CD4-positive, alpha-beta T cell (primary cell): ENCODE results near the gene B3GAT3. TPM values are rescaled to one million over a fixed set of nuclear protein-coding genes. Genes with fewer than 3 reads are reported as not detected.

Experiments
- ATAC-seq: fragments of 200-7000 bp; cut with Tn5 transposase; one replicate; pipeline ENCODE4 v1.10.0; 2022; ENCODE audit warnings: mild to moderate bottlenecking; ENCODE audit not compliant: poor library complexity
- CTCF ChIA-PET: fragments of 350-600 bp; sonication (Branson Sonifier 250); formaldehyde crosslinking; loops from one replicate; lab custom pipeline; 2021; ENCODE audit warnings: antibody characterized with exemption, inconsistent platforms; lab: Charles Lee
- POLR2A ChIA-PET: fragments of 350-600 bp; sonication (Branson Sonifier 250); formaldehyde crosslinking; loops from one replicate; lab custom pipeline; 2021; ENCODE audit warnings: antibody characterized with exemption, inconsistent platforms; lab: Charles Lee
- DNase-seq, 14 experiments: peaks; one replicate each; pipeline ENCODE4 v3.0.0-alpha.2; 2013 to 2020; ENCODE audit warnings: mixed read lengths in 2 of 14
- H3K27ac ChIP-seq, 2 donors: one replicate each; pipeline versions ENCODE4 v1.5.1 to v1.7.0; 2013; ENCODE audit warnings: low read length in 2 of 2, low read depth in 1 of 2, mild to moderate bottlenecking in 1 of 2
- H3K27me3 ChIP-seq, 2 experiments: 1 replicate in 1 of 2; 2 replicates in 1 of 2; pipeline versions ENCODE4 v1.6.1 to v1.7.0; 2013; ENCODE audit warnings: low read length in 2 of 2, control low read depth in 1 of 2, mild to moderate bottlenecking in 1 of 2, moderate library complexity in 1 of 2; ENCODE audit not compliant: insufficient read depth in 2 of 2, control insufficient read depth in 1 of 2
- H3K36me3 ChIP-seq: one replicate; pipeline ENCODE4 v1.6.1; 2013; ENCODE audit warnings: low read length, control low read depth; ENCODE audit not compliant: insufficient read depth
- H3K4me1 ChIP-seq: one replicate; pipeline ENCODE4 v1.6.1; 2013; ENCODE audit warnings: low read length, control low read depth; ENCODE audit not compliant: insufficient read depth
- H3K4me3 ChIP-seq: one replicate; pipeline ENCODE4 v1.5.1; 2013; ENCODE audit warnings: mild to moderate bottlenecking, low read length, moderate library complexity
- H3K9me3 ChIP-seq, 2 experiments: 1 replicate in 1 of 2; 2 replicates in 1 of 2; pipeline versions ENCODE4 v1.6.1 to v1.7.0; 2013; ENCODE audit warnings: low read length in 2 of 2, mild to moderate bottlenecking in 2 of 2, control low read depth in 1 of 2, moderate library complexity in 1 of 2; ENCODE audit not compliant: control insufficient read depth in 1 of 2, insufficient read depth in 1 of 2
- H3K27ac Mint-ChIP-seq: one replicate; pipeline ENCODE4 v1.8.0; 2020; ENCODE audit warnings: mixed read lengths
- H3K27me3 Mint-ChIP-seq: one replicate; pipeline ENCODE4 v1.8.0; 2021; ENCODE audit warnings: mixed read lengths
- H3K36me3 Mint-ChIP-seq: one replicate; pipeline ENCODE4 v1.8.0; 2021; ENCODE audit warnings: low read depth, mixed read lengths
- H3K4me1 Mint-ChIP-seq: one replicate; pipeline ENCODE4 v1.8.0; 2021; ENCODE audit warnings: low read depth, mixed read lengths
- H3K4me3 Mint-ChIP-seq: one replicate; pipeline ENCODE4 v1.8.0; 2020; ENCODE audit warnings: mild to moderate bottlenecking, mixed read lengths
- H3K9me3 Mint-ChIP-seq: one replicate; pipeline ENCODE4 v1.8.0; 2020; ENCODE audit warnings: mixed read lengths
- CTCF ChIP-seq: fragments of 200-600 bp; IDR thresholded peaks from one replicate; pipeline ENCODE4 v1.8.0; 2022; ENCODE audit warnings: antibody characterized with exemption, mild to moderate bottlenecking
- intact Hi-C, 2 experiments: fragments of 100-400 bp; cut with DNase I in 1 of 2; cut with micrococcal nuclease in 1 of 2; formaldehyde crosslinking; loops; one replicate each; pipeline versions ENCODE4 v1.15.1 to v1.9.0; 2023 to 2025; cut with DNase I, micrococcal nuclease
- total RNA-seq, 174 experiments: library from RNA in 2 of 174; stranded (reverse) in 2 of 174; gene quantifications; one replicate each; pipeline ENCODE4 v1.2.3 and lab custom pipeline; 2021 to 2026

The B3GAT3 gene
- total RNA-seq, 2 experiments from 2014 or later = 47.2 to 49.5 TPM

- H3K9me3 ChIP-seq = no peaks in the 10 kb centered on the region
- ChIA-PET POLR2A (interaction anchor here (0.5 to 1.1 kb wide), 4 partner anchors 14 to 250 kb away, joined by 3 to 5 read pairs (median 4); partner anchors contain the start of genes C11orf98, CSKMT and TUT1), CTCF (no interaction called here)
- ATAC-seq = no peak
- intact Hi-C loops = loop anchor here in 1 of 2 experiments (10.0 kb wide), 1 partner anchor 159 kb away; the partner anchor contains the start of gene POLR2G
- H3K27me3 ChIP-seq = no peaks in the 10 kb centered on the region
- no peak for TF ChIP-seq CTCF
- DNase-seq = no peak
- Mint-ChIP-seq H3K27me3 (no peaks in the 10 kb centered on the region), H3K9me3 (no peaks in the 10 kb centered on the region), H3K4me3 (no peak overlapping the region), H3K4me1 (peaks cover 47% of the 10 kb centered on the region), H3K27ac (no peak overlapping the region), H3K36me3 (peaks cover 71% of the 10 kb centered on the region)
- no peak overlapping the region for H3K4me3 ChIP-seq
- peaks cover 40% of the 10 kb centered on the region for H3K4me1 ChIP-seq
- H3K27ac ChIP-seq = no peak overlapping the region
- peaks cover 65% of the 10 kb centered on the region for H3K36me3 ChIP-seq
These were observed 16.3 kb downstream of the B3GAT3 start for GRCh38 chr11:62605467-62605866.

- Mint-ChIP-seq H3K9me3 (no peaks in the 10 kb centered on the region), H3K27me3 (no peaks in the 10 kb centered on the region), H3K36me3 (peaks cover 74% of the 10 kb centered on the region), H3K4me1 (peaks cover 50% of the 10 kb centered on the region), H3K4me3 (no peak overlapping the region), H3K27ac (no peak overlapping the region)
- H3K27ac ChIP-seq = no peak overlapping the region
- intact Hi-C loops = loop anchor here in 1 of 2 experiments (10.0 kb wide), 1 partner anchor 160 kb away; the partner anchor contains the start of gene POLR2G
- no peaks in the 10 kb centered on the region for H3K9me3 ChIP-seq
- DNase-seq (no peak), ATAC-seq (no peak)
- peaks cover 39% of the 10 kb centered on the region for H3K4me1 ChIP-seq
- no peak overlapping the region for H3K4me3 ChIP-seq
- TF ChIP-seq CTCF = no peak
- H3K36me3 ChIP-seq = peaks cover 61% of the 10 kb centered on the region
- ChIA-PET CTCF (no interaction called here), POLR2A (interaction anchor here (1.1 kb wide), 2 partner anchors 250 to 277 kb away, joined by 3 read pairs; partner anchors contain the start of gene SLC3A2)
- no peaks in the 10 kb centered on the region for H3K27me3 ChIP-seq
These were observed 17.2 kb downstream of the B3GAT3 start for GRCh38 chr11:62604460-62605120.

- Histone ChIP-seq H3K4me1 (peaks cover 39% of the 10 kb centered on the region), H3K27ac (no peak overlapping the region), H3K9me3 (no peaks in the 10 kb centered on the region), H3K36me3 (peaks cover 55% of the 10 kb centered on the region), H3K27me3 (no peaks in the 10 kb centered on the region), H3K4me3 (no peak overlapping the region)
- POLR2A ChIA-PET = interaction anchor here (1.1 to 1.4 kb wide), 2 partner anchors 61 to 278 kb away, joined by 3 to 4 read pairs; partner anchors contain the start of genes C11orf98, CSKMT and SLC3A2
- Mint-ChIP-seq H3K4me3 (peak overlapping the region; percentile 88), H3K36me3 (peaks cover 76% of the 10 kb centered on the region), H3K4me1 (peaks cover 53% of the 10 kb centered on the region), H3K9me3 (no peaks in the 10 kb centered on the region), H3K27me3 (no peaks in the 10 kb centered on the region), H3K27ac (peak overlapping the region; percentile 35)
- no peak for TF ChIP-seq CTCF
- CTCF ChIA-PET = no interaction called here
- DNase-seq = no peak
- intact Hi-C loops = loop anchor here in 1 of 2 experiments (10.0 kb wide), 1 partner anchor 161 kb away; the partner anchor contains the start of gene POLR2G
- ATAC-seq = no peak
These were observed 17.9 kb downstream of the B3GAT3 start for GRCh38 chr11:62603776-62604299.
